MCF 10A (cell line): ENCODE results near the gene DIPK1C. TPM values are rescaled to one million over a fixed set of nuclear protein-coding genes. Genes with fewer than 3 reads are reported as not detected.

ENCODE experiments used
- BruUV-seq: library from RNA; stranded (reverse); fragments of 400-500 nt; replicated peaks from 2 replicates; lab custom pipeline; 2021; lab: Mats Ljungman, UMichigan
- CTCF ChIA-PET: fragments of 300-600 bp; sonication (Branson Sonifier 250); formaldehyde crosslinking; extraction: SDS; loops from one replicate; lab custom pipeline; 2021; ENCODE audit warnings: antibody characterized with exemption, inconsistent platforms; lab: Yijun Ruan, JAX
- POLR2A ChIA-PET: fragments of 300-600, 350-650 bp; sonication (Branson Sonifier 250); formaldehyde crosslinking; extraction: SDS; loops from one replicate; lab custom pipeline; 2020; ENCODE audit warnings: antibody characterized with exemption, inconsistent platforms; lab: Yijun Ruan, JAX
- DNase-seq: peaks from one replicate; pipeline ENCODE4 v3.0.0-alpha.2; 2018; ENCODE audit not compliant: unreplicated experiment
- H3K27ac Mint-ChIP-seq: one replicate; pipeline ENCODE4 v1.8.0; 2022; ENCODE audit warnings: mild to moderate bottlenecking, low read depth, mixed read lengths; ENCODE audit not compliant: unreplicated experiment
- H3K27me3 Mint-ChIP-seq: one replicate; pipeline ENCODE4 v1.8.0; 2022; ENCODE audit warnings: mixed read lengths; ENCODE audit not compliant: insufficient read depth, unreplicated experiment
- H3K36me3 Mint-ChIP-seq: one replicate; pipeline ENCODE4 v1.8.0; 2022; ENCODE audit warnings: mild to moderate bottlenecking, moderate library complexity, mixed read lengths; ENCODE audit not compliant: insufficient read depth, unreplicated experiment
- H3K4me1 Mint-ChIP-seq: one replicate; pipeline ENCODE4 v1.8.0; 2022; ENCODE audit warnings: mixed read lengths; ENCODE audit not compliant: insufficient read depth, unreplicated experiment
- H3K4me3 Mint-ChIP-seq: one replicate; pipeline ENCODE4 v1.8.0; 2022; ENCODE audit warnings: mild to moderate bottlenecking, moderate library complexity, mixed read lengths; ENCODE audit not compliant: unreplicated experiment
- H3K9me3 Mint-ChIP-seq: one replicate; pipeline ENCODE4 v1.8.0; 2022; ENCODE audit warnings: mixed read lengths; ENCODE audit not compliant: unreplicated experiment
- intact Hi-C: fragments of 100-400 bp; cut with micrococcal nuclease; formaldehyde crosslinking; loops from 2 replicates; pipeline ENCODE4 v1.14.1; 2022
- total RNA-seq: library from RNA; stranded (reverse); gene quantifications from 2 replicates; pipeline ENCODE4 v1.2.3, GENCODE V29; 2022
- TF ChIP-seq, protein P1 (sequence below): fragments of 200-600 bp; IDR thresholded peaks from one replicate; pipeline ENCODE4 v1.8.0; 2022; ENCODE audit warnings: antibody characterized with exemption, mild to moderate bottlenecking; ENCODE audit not compliant: unreplicated experiment

Gene DIPK1C
- total RNA-seq, 1 experiment from 2014 or later: not detected

DNA sequence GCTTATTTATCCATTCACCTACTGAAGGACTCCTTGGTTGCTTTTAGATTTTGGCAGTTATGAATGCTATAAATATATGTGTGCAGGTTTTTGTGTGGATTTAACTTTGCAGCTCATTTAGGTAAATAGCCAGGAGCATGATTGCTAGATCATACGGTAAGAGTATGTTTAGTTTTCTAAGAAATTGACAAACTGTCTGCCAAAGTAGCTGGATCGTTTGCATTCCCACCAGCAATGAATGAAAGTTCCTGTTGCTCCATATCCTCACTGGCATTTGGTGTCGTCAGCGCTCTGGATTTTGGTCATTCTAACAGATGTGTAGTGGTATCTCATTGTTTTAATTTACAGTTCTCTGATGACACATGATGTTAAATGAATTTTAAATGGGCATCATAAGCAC, 8.7 kb upstream of the DIPK1C start:
- DNase-seq: no peak
- no peak overlapping the region for H3K27ac Mint-ChIP-seq
- CTCF ChIA-PET: interaction anchor here (0.7 to 1.1 kb wide), 2 partner anchors 46 to 113 kb away, joined by 3 read pairs; no protein-coding TSS in a partner anchor
- BruUV-seq: no TSS peak
- H3K27me3 Mint-ChIP-seq: peaks cover 68% of the 10 kb centered on the region
- H3K36me3 Mint-ChIP-seq: no peaks in the 10 kb centered on the region
- POLR2A ChIA-PET: interaction anchor here (0.6 to 1.1 kb wide), 2 partner anchors 30 to 256 kb away, joined by 4 read pairs; partner anchors contain the start of gene CNDP2
- no peaks in the 10 kb centered on the region for H3K9me3 Mint-ChIP-seq
- no peaks in the 10 kb centered on the region for H3K4me1 Mint-ChIP-seq
- TF ChIP-seq, protein P1, sequence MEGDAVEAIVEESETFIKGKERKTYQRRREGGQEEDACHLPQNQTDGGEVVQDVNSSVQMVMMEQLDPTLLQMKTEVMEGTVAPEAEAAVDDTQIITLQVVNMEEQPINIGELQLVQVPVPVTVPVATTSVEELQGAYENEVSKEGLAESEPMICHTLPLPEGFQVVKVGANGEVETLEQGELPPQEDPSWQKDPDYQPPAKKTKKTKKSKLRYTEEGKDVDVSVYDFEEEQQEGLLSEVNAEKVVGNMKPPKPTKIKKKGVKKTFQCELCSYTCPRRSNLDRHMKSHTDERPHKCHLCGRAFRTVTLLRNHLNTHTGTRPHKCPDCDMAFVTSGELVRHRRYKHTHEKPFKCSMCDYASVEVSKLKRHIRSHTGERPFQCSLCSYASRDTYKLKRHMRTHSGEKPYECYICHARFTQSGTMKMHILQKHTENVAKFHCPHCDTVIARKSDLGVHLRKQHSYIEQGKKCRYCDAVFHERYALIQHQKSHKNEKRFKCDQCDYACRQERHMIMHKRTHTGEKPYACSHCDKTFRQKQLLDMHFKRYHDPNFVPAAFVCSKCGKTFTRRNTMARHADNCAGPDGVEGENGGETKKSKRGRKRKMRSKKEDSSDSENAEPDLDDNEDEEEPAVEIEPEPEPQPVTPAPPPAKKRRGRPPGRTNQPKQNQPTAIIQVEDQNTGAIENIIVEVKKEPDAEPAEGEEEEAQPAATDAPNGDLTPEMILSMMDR: no peak
- intact Hi-C loops: no loop called here
- no peak overlapping the region for H3K4me3 Mint-ChIP-seq

DNA sequence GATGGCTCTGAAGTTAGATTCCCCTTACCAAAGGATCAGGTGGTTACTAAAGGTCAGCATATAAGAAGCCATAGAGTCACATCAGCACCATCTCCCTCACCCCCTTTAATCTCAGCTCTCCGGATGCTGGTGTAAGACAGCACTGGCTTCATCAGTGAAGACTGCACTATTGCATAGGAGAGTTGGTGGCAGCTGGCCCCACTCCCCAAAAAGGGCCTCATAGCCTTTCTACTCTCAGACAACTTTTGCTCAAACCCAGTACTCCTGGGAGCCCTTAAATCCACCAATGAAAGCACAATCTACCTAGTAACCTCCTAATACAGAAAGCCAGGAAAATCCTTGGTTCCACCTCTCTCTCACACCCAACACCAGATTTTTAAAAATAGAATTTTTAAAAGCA, 6.9 kb upstream of the DIPK1C start:
- Mint-ChIP-seq H3K9me3 (no peaks in the 10 kb centered on the region), H3K27ac (no peak overlapping the region), H3K27me3 (peaks cover 59% of the 10 kb centered on the region), H3K4me1 (no peaks in the 10 kb centered on the region), H3K36me3 (no peaks in the 10 kb centered on the region), H3K4me3 (no peak overlapping the region)
- intact Hi-C loops: no loop called here
- ChIA-PET CTCF (no interaction called here), POLR2A (no interaction called here)
- no TSS peak for BruUV-seq
- no peak for DNase-seq
- TF ChIP-seq, protein P1: no peak

DNA sequence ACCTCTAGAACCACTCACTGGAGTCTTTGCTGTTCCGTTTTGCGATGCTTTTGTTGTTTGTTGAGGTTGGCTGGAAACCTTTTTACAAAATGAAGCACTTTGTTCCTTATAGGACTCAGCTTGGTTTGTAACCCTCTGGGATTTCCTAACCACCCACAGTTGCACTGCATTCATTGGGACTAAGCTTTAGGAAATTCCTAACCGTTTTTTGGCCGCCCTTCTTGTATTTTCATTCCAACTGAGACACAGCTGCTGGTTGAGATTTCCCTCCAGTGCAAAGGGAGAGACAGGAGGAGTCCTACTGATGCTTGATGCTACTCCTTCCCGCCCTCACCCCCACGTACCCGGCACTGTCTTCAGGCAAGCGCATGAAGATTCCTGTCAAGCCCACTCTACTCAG, 6.1 kb upstream of the DIPK1C start:
- CTCF ChIA-PET: interaction anchor here (0.6 to 0.7 kb wide), 2 partner anchors 94 to 481 kb away, joined by 3 read pairs; no protein-coding TSS in a partner anchor
- no peaks in the 10 kb centered on the region for H3K9me3 Mint-ChIP-seq
- no peak overlapping the region for H3K4me3 Mint-ChIP-seq
- H3K27ac Mint-ChIP-seq: no peak overlapping the region
- intact Hi-C loops: no loop called here
- no peaks in the 10 kb centered on the region for H3K36me3 Mint-ChIP-seq
- H3K4me1 Mint-ChIP-seq: no peaks in the 10 kb centered on the region
- TF ChIP-seq, protein P1: no peak
- POLR2A ChIA-PET: interaction anchor here (0.7 kb wide), 2 partner anchors 29 to 1762 kb away, joined by 3 to 4 read pairs; no protein-coding TSS in a partner anchor
- H3K27me3 Mint-ChIP-seq: peaks cover 65% of the 10 kb centered on the region
- no peak for DNase-seq
- BruUV-seq: no TSS peak

DNA sequence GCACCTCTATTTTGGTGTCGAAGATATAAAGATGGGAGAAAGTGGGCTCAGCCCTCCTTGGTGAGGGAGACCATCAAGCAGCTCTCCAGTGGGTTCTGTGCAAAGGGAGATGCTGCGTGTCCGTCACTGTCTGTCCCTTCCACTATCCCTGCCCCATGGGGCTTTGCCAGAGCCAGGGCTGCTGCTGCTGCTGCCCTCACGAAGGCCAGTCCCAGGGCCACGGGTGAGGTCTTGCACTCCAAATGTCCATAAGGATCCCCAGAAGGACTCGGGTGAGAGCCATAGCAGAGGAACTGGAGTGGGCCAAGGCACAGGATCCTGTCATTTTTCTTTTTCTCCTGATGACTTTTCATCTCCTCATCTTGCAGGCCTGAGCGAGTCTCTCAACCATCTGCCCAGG, 3.7 kb upstream of the DIPK1C start:
- CTCF ChIA-PET: interaction anchor here (0.6 to 0.7 kb wide), 2 partner anchors 1451 to 1789 kb away, joined by 3 read pairs; no protein-coding TSS in a partner anchor
- Mint-ChIP-seq H3K4me3 (no peak overlapping the region), H3K27ac (no peak overlapping the region), H3K4me1 (no peaks in the 10 kb centered on the region), H3K9me3 (no peaks in the 10 kb centered on the region), H3K36me3 (no peaks in the 10 kb centered on the region), H3K27me3 (peaks cover 66% of the 10 kb centered on the region)
- POLR2A ChIA-PET: interaction anchor here (0.9 kb wide), 1 partner anchor 81 kb away, joined by 3 read pairs; no protein-coding TSS in a partner anchor
- DNase-seq: no peak
- intact Hi-C loops: no loop called here
- BruUV-seq: no TSS peak
- TF ChIP-seq, protein P1: no peak
